Upper lobe of left lung (tissue), 6 donors: ENCODE data around the gene CIRBP. TPM values are rescaled to one million over a fixed set of nuclear protein-coding genes. Genes with fewer than 3 reads are reported as not detected.

Experiments
- ATAC-seq, 2 donors: fragments of 200-7000 bp; cut with Tn5 transposase; one replicate each; pipeline ENCODE4 v1.9.1; 2022; ENCODE audit warnings: mild to moderate bottlenecking in 2 of 2, moderate library complexity in 2 of 2; ENCODE audit not compliant: low FRiP score in 2 of 2
- DNase-seq, 2 donors: peaks; one replicate each; pipeline ENCODE4 v3.0.0-alpha.2; 2019 to 2020
- H3K27ac ChIP-seq, 4 donors: fragments of 200-600 bp; sonication (generic); one replicate each; pipeline ENCODE4 v1.5.1; 2016 to 2019
- H3K27me3 ChIP-seq, 4 donors: fragments of 200-600 bp; sonication (generic); one replicate each; pipeline ENCODE4 v1.5.1; 2017 to 2019
- H3K36me3 ChIP-seq, 4 donors: fragments of 200-600 bp; sonication (generic); one replicate each; pipeline ENCODE4 v1.5.1; 2016 to 2019
- H3K4me1 ChIP-seq, 4 donors: fragments of 200-600 bp; sonication (generic); one replicate each; pipeline ENCODE4 v1.5.1; 2018 to 2019
- H3K4me3 ChIP-seq, 4 donors: fragments of 200-600 bp; sonication (generic); one replicate each; pipeline ENCODE4 v1.5.1; 2017 to 2019; ENCODE audit warnings: mild to moderate bottlenecking in 2 of 4, moderate library complexity in 1 of 4
- H3K9me3 ChIP-seq, 4 donors: fragments of 200-600 bp; sonication (generic); one replicate each; pipeline ENCODE4 v1.5.1; 2018 to 2019
- CTCF ChIP-seq, 6 experiments: fragments of 450-650 bp in 4 of 6; fragments of 200-600 bp in 2 of 6; sonication (generic) in 2 of 6; IDR thresholded peaks; one replicate each; pipeline ENCODE4 v1.5.1; 2016 to 2019; ENCODE audit warnings: antibody characterized with exemption in 6 of 6
- EP300 ChIP-seq, 4 donors: sonication (generic); formaldehyde crosslinking; IDR thresholded peaks; one replicate each; pipeline ENCODE4 v1.5.1; 2017; ENCODE audit warnings: antibody characterized with exemption in 4 of 4, control low read depth in 2 of 4
- POLR2A ChIP-seq, 4 donors: fragments of 450-650 bp; IDR thresholded peaks; one replicate each; pipeline ENCODE4 v1.5.1; 2016 to 2017; ENCODE audit warnings: antibody characterized with exemption in 4 of 4, mild to moderate bottlenecking in 2 of 4
- POLR2AphosphoS5 ChIP-seq, 2 donors: sonication (generic); formaldehyde crosslinking; IDR thresholded peaks; one replicate each; pipeline ENCODE4 v1.5.1; 2017; ENCODE audit warnings: antibody characterized with exemption in 2 of 2
- WGBS, 2 donors: methylation state at CpG; one replicate each; pipeline ENCODE4 v1.1.5; 2017 to 2018; 5-methylcytosine and 5-hydroxymethylcytosine counted together
- total RNA-seq, 6 donors: library from RNA; depleted of rRNA in 4 of 6; stranded (reverse); fragments of >200 nt in 4 of 6; gene quantifications; one replicate each; pipeline versions ENCODE4 v1.1.0 to v1.2.1, GENCODE V29; 2016 to 2021
- donor health status: DM: no; HTN: no; CAD: no; lungs with moderate emphysema.
- donor health status: DM: no; HTN: yes; CAD: no; lungs with severe emphysema.

CIRBP gene
- total RNA-seq, 6 donors from 2014 or later = 326 to 1,348 (median 441) TPM

- Histone ChIP-seq H3K9me3 (no peaks in the 10 kb centered on the region), H3K4me1 (peaks cover 7 to 31% (median 18%) of the 10 kb centered on the region in 4 donors), H3K36me3 (no peaks in the 10 kb centered on the region), H3K27me3 (peaks cover 0 to 48% (median 21%) of the 10 kb centered on the region in 4 donors), H3K27ac (no peak overlapping the region), H3K4me3 (no peak overlapping the region)
- TF ChIP-seq POLR2AphosphoS5 (IDR thresholded peaks at IDR 0.05) (no peak), CTCF (IDR thresholded peaks at IDR 0.05) (no peak), POLR2A (IDR thresholded peaks at IDR 0.05) (no peak), EP300 (IDR thresholded peaks at IDR 0.05) (no peak)
- 86% methylated on average over 9 to 24 of the region's 24 CpGs for WGBS, 2 donors
- ATAC-seq (no peak), DNase-seq (peak in 1 of 2 donors; percentile 53)
Observed at GRCh38 chr19:1290196-1290702, 21.1 kb downstream of the CIRBP start.

GRCh38 chr19:1290703-1291651 is 21.8 kb downstream of the CIRBP start:
- no peak overlapping the region for H3K27ac ChIP-seq
- DNase-seq (peak in 1 of 2 donors; percentile 73), ATAC-seq (no peak)
- peaks cover 0 to 50% (median 22%) of the 10 kb centered on the region in 4 donors for H3K27me3 ChIP-seq
- H3K9me3 ChIP-seq = no peaks in the 10 kb centered on the region
- no peak overlapping the region for H3K4me3 ChIP-seq
- 77 to 84% methylated on average over 20 to 39 of the region's 40 CpGs for WGBS, 2 donors
- H3K36me3 ChIP-seq = no peaks in the 10 kb centered on the region
- peaks cover 12 to 33% (median 23%) of the 10 kb centered on the region in 4 donors for H3K4me1 ChIP-seq
- TF ChIP-seq CTCF (IDR thresholded peaks at IDR 0.05) (no peak), EP300 (IDR thresholded peaks at IDR 0.05) (no peak), POLR2AphosphoS5 (IDR thresholded peaks at IDR 0.05) (no peak), POLR2A (IDR thresholded peaks at IDR 0.05) (no peak)

GRCh38 chr19:1291761-1292418 is 22.8 kb downstream of the CIRBP start:
- H3K9me3 ChIP-seq = no peaks in the 10 kb centered on the region
- DNase-seq (peak in 1 of 2 donors; percentile 70), ATAC-seq (no peak)
- WGBS, 2 donors = 51 to 76% methylated on average over 18 to 25 of the region's 25 CpGs
- no peak overlapping the region for H3K4me3 ChIP-seq
- H3K27me3 ChIP-seq = peaks cover 0 to 42% (median 19%) of the 10 kb centered on the region in 4 donors
- no peak overlapping the region for H3K27ac ChIP-seq
- peaks cover 12 to 24% (median 17%) of the 10 kb centered on the region in 4 donors for H3K4me1 ChIP-seq
- TF ChIP-seq POLR2AphosphoS5 (IDR thresholded peaks at IDR 0.05) = no peak
- no peak for TF ChIP-seq POLR2A (IDR thresholded peaks at IDR 0.05)
- no peak for TF ChIP-seq EP300 (IDR thresholded peaks at IDR 0.05)
- TF ChIP-seq CTCF (IDR thresholded peaks at IDR 0.05) = no peak
- H3K36me3 ChIP-seq = no peaks in the 10 kb centered on the region

- DNase-seq (no peak), ATAC-seq (no peak)
- Histone ChIP-seq H3K4me3 (no peak overlapping the region), H3K9me3 (no peaks in the 10 kb centered on the region), H3K36me3 (no peaks in the 10 kb centered on the region), H3K4me1 (peaks cover 8 to 17% (median 12%) of the 10 kb centered on the region in 4 donors), H3K27me3 (peaks cover 0 to 35% (median 16%) of the 10 kb centered on the region in 4 donors), H3K27ac (no peak overlapping the region)
- no peak for TF ChIP-seq POLR2A (IDR thresholded peaks at IDR 0.05)
- no peak for TF ChIP-seq CTCF (IDR thresholded peaks at IDR 0.05)
- TF ChIP-seq POLR2AphosphoS5 (IDR thresholded peaks at IDR 0.05) = no peak
- TF ChIP-seq EP300 (IDR thresholded peaks at IDR 0.05) = no peak
- 78 to 85% methylated on average over 11 to 17 of the region's 17 CpGs for WGBS, 2 donors
Observed at GRCh38 chr19:1292419-1293151, 23.5 kb downstream of the CIRBP start.
